HG03095 (cell line): ENCODE results near the gene CDC73.
A peak's percentile ranks its signal among the peaks of the same experiment; 100 is the strongest.
"Not testable (repeated sequence)": the region's sequence is repeated elsewhere in the genome, so short reads cannot be mapped to it uniquely, and the experiment has no call there.

ENCODE experiments used
- ATAC-seq: cut with Tn5 transposase; IDR thresholded peaks from one replicate; pipeline ENCODE4 v1.9.1; 2021; ENCODE audit warnings: moderate library complexity; ENCODE audit not compliant: unreplicated experiment

Gene CDC73

DNA sequence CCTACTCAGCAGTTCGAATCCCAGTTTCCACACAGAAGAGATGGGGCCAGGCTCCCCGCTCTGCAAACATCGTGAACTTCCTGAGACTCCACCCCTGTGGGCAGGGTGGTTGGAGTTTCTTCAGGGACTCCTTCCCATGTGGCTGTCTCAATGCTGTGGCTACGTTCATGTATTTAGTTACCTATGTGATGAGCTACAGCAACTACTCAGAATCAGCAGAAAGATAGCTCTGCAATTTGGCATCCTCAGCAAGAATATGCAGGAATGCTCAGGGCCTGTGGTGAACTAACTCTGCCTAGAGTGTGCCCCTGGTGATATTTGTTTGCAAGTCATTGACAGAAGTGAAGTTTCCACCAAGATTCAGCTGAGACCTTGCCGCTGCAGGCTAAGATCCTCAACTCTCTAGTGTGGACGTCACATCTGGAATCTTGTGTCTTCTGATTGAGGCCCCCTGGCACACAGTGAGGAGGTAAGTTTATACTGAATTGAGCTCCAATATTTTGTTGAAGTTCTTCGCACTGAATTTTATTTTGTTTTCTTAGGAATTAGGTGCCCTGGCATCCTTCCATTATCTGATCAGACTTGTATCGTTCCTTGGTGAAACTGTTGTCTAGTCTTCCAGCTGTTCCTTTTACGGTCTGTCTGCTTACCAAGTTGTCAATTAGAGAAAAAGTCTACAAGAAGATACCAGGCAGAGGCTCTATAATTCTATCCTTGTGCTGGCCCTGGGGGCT lies 8.4 kb upstream of the CDC73 start:
- no peak for ATAC-seq

- ATAC-seq = no peak
Measured at GRCh38 chr1:193113992-193114332, 7.9 kb upstream of the CDC73 start.

GRCh38 chr1:193114485-193115095 lies 7.2 kb upstream of the CDC73 start:
- no peak for ATAC-seq

DNA sequence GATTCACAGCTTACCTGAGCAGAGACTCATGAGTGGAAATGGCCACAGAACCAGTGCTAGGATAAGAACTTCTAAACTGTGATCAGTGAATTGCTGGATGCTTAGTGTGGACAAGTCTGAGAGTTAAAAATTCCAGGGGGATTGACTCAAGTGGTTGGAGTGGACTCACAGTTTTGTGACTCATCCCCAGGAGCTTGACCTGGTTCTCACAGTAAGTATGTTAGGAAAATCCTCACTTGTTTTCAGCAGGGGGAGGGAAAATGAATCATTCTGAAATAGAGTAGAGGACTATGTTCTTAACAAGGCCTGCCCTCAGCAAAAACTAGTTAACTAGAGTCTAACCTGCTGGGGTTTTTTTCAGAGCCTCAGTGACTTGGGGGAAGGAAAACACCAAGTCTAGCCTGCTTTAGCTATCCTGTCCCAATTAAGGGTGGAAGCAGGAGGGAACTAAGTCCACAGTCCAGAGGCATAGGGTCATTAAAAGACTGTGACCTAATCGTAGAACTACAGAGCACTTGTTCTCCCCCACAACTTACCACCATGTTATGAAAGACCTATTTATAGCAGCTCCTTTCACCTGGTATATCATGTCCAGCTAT lies 6.1 kb upstream of the CDC73 start:
- no peak for ATAC-seq

DNA sequence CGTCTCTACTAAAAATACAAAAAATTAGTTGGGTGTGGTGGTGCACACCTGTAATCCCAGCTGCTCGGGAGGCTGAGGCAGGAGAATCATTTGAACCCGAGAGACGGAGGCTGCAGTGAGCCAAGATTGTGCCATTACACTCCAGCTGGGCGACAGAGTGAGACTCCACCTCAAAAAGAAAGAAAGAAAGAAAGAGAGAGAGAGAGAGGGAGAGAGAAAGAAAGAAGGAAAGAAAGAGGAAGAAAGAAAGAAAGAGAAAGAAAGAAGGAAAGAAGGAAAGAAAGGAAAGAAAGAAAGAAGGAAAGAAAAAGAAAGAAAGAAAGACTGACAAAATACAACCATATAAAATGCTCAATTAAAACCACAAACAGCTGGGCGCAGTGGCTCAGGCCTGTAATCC lies 4.7 kb upstream of the CDC73 start:
- not testable (repeated sequence) for ATAC-seq

- no peak for ATAC-seq
Measured at GRCh38 chr1:193118194-193118593, 3.6 kb upstream of the CDC73 start.

- no peak for ATAC-seq
Measured at GRCh38 chr1:193118803-193119730, 2.8 kb upstream of the CDC73 start.

DNA sequence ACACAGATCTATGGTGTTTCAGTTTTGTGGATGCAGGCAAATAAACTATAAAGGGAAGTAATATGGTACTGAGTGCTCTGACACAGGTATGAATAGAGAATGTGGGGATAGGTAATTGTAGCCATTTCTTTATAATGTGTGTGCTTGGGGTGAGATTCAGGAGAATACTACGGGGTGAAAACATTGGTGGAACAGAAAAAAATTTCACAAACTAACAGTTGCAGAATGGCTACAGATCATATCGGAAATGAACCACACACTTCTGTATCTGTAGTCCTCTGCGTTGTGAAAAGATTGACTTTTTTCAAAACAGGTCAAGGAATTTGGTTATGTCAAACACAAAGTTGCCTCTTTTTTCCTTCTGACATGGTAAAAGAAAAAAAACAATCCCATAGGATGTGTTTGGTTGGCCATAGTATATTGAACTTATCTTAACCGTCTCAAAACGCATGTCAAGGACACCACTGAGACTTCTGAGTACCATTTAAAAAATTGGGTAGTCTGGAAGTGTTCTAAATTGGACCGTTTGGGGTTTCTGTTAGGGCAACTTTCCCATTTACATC lies 1.1 kb upstream of the CDC73 start:
- no peak for ATAC-seq

DNA sequence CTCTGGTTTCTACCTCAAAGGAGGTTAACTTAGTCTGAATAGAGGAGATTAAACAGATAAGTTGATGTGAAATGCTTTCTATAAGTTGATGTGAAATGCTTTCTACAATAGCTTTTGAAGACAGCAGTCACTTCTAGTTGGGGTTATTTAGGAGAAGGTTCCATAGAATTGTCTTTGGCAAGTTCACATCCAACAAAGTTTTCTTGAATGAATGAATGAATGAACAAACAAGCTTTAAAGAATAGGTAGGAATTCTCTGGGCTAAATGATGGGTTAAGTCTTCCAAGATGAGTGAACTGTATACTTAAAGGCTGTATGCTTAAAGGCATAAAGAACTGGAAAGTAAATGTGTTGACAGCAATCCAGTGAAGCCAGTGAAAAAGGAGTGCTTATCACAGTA lies 1.9 kb downstream of the CDC73 start:
- no peak for ATAC-seq

DNA sequence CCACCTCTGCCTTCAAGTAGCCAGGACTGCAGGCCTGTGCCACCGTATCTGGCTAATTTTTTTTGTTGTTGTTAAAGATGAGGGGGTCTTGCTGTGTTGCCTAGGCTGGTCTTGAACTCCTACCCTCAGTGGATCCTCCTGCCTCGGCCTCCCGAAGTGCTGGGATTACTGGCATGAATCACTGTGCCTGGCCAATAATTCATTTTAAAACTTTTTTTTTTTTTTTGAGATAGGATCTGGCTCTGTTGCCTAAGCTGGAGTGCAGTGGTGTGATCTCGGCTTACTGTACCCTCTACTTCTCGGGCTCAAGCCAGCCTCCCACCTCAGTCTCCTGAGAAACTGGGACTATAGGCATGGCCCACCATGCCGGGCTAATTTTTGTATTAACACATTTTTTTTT lies 3.5 kb downstream of the CDC73 start:
- no peak for ATAC-seq

DNA sequence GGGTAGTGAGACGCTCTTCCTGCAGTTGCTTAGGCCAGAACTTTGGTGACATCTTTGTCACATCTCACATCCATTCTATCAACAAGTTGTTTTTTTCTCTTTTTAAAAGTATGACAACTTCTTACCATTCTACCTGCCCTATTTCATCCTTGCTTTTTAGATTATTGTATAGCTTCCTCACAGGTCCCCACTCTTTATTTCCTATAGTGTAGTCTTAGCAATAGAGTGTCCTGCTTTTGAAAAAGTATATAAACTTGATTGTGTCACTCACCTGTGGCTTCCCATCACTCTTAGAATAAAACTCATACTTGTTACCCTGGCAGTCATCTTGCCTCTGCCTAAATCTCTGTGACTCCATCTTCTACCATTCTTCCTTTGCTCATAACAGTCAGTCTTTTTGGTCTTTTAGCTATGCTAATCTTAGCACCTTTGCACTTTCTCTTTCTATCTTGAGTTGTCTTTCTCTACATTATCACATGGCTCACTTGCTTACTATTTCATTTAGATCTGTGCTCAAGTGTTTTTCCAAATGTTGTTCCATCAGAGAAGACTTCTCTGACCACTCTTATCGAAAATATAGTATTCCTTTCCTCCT lies 9.5 kb downstream of the CDC73 start:
- peak; percentile 70 for ATAC-seq

DNA sequence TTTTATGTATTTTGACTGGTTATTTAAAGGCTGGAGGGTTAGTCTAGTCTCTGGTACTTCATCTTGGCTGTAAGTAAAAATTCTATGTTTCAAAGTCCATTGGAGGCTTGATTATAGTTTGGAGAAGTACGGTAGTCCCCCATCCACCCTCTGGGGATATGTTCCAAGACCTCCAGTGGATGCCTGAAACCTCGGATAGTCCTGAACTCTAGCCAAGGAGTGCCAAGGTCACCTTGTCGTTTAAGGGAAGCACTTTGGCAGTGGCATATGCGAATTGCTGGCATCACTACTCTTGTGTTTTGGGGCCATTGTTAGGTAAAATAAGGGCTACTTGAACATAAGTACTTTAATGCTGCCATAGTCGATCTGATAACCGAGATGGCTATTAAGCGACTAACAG lies 18.4 kb downstream of the CDC73 start:
- no peak for ATAC-seq

DNA sequence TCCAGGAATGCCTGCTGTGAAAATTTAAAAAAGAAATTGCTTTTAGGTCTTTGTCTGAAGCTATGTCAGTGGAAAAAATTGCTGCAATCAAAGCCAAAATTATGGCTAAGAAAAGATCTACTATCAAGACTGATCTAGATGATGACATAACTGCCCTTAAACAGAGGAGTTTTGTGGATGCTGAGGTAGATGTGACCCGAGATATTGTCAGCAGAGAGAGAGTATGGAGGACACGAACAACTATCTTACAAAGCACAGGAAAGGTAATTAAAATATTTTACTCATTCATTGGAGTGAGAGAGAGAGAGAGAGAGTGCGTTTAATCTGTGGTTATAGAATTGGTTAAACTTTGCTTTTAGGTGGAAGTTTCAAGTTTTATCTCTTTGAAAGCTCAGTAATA lies 20.0 kb downstream of the CDC73 start:
- ATAC-seq = no peak

- ATAC-seq = no peak
Measured at GRCh38 chr1:193142409-193142808, 20.6 kb downstream of the CDC73 start.

DNA sequence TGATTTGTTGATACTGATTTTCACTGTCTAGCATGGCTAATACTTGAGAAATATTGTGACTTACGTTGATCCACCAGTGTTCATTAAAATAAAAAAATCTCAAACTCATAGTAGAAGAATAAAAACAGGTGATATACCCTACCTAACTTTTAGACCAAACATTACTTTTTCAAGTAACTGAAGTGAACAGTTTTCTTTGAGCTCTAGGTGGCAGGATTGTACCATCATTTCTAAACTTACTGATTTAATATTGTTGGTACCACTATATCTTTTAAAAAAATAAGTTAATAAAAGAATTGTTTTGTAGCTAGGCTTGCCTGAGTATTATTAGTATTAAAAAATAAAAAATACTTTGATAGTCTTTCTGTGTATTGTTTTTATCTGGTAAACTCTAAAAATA lies 21.5 kb downstream of the CDC73 start:
- no peak for ATAC-seq

DNA sequence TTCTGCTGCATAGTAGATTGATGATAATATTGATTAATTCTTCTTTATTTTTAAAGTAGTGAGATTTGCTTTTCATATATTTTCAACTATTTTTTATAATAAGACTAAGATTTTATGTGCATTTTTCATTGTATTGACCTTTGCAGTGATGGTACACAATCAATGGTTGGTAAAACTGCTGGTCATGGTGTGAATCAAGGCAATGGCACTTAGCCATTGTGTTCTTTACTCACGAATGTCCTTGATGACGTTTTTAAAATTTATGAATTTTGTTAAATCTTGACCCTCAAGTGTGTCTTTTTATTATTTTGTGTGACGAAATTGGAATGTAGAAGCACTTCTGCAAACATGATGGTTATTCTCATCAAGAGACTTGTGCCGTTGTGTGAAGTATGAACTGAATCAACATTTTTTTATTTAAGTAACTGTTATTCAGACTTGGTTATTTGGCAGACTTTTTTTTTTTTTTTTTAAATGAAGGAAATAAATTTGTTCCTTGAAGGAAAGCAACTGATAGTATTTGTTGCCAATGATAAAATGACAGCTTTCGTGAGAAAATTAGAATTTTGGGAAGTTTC lies 22.6 kb downstream of the CDC73 start:
- ATAC-seq = no peak

- no peak for ATAC-seq
Measured at GRCh38 chr1:193144999-193145398, 23.2 kb downstream of the CDC73 start.

GRCh38 chr1:193156117-193156821 lies 34.4 kb downstream of the CDC73 start:
- no peak for ATAC-seq

GRCh38 chr1:193156822-193157142 lies 35.0 kb downstream of the CDC73 start:
- no peak for ATAC-seq

DNA sequence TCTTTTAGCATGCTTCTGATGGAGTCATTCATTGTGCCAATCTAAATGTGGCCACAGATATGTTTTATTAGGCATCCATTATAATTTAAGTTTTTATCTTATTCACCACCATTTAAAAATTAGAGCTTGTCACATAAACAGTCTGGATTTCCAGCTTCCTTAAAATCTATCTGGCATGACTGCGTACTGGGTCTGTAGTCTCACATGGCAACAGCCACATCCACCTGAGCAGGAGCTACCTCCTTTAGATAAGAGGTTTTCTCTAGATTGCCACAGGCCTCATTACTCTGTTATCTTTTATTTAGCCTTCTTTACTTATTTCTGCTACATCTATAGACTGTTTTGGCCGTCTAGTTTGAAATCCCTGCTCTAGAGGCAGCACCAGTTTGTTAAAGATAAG lies 35.5 kb downstream of the CDC73 start:
- no peak for ATAC-seq
